Pancreas (tissue), 10 donors: ENCODE data around the gene SPARC. TPM values are rescaled to one million over a fixed set of nuclear protein-coding genes. Genes with fewer than 3 reads are reported as not detected.

Experiments
- ATAC-seq, 4 donors: fragments of 200-7000 bp; cut with Tn5 transposase; one replicate each; pipeline versions ENCODE4 v1.8.0 to v1.9.1; 2020; ENCODE audit warnings: mild to moderate bottlenecking in 4 of 4, moderate library complexity in 4 of 4
- DNase-seq, 6 donors: peaks; one replicate each; pipeline ENCODE4 v3.0.0-alpha.2; 2020
- FAIRE-seq: peaks from 2 replicates; lab custom pipeline; 2012; peaks lifted over from hg19 to GRCh38; lab: Jason Lieb, UNC
- H3K27ac ChIP-seq, 4 donors: fragments of 200-600 bp; sonication (generic); 1 replicate in 3 of 4; 2 replicates in 1 of 4; pipeline versions ENCODE4 v1.5.0 to v1.8.0; 2020
- H3K27me3 ChIP-seq, 4 donors: fragments of 200-600 bp; one replicate each; pipeline ENCODE4 v1.8.0; 2021
- H3K36me3 ChIP-seq, 3 donors: fragments of 200-600 bp; sonication (generic) in 1 of 3; one replicate each; pipeline versions ENCODE4 v1.5.0 to v1.8.0; 2020 to 2021
- H3K4me1 ChIP-seq, 3 donors: fragments of 200-600 bp; one replicate each; pipeline ENCODE4 v1.8.0; 2021
- H3K4me3 ChIP-seq, 4 donors: fragments of 200-600 bp; sonication (generic) in 2 of 4; one replicate each; pipeline versions ENCODE4 v1.5.0 to v1.8.0; 2020 to 2021
- H3K9me3 ChIP-seq, 4 donors: fragments of 200-600 bp; one replicate each; pipeline ENCODE4 v1.8.0; 2021
- WGBS, 2 donors: extraction: QIAGEN DNeasy Blood & Tissue Kit; methylation state at CpG; one replicate each; pipeline ENCODE4 v1.1.7; 2013; 5-methylcytosine and 5-hydroxymethylcytosine counted together
- intact Hi-C, 3 donors: fragments of 100-400 bp; cut with DNase I; formaldehyde crosslinking; loops; one replicate each; pipeline versions ENCODE4 v1.11.1 to v1.14.2; 2022
- polyA plus RNA-seq, 2 donors: library from polyadenylated mRNA; stranded (reverse); fragments of 200-250 nt; gene quantifications; one replicate each; pipeline ENCODE4 v1.2.3, GENCODE V29; 2013
- total RNA-seq, 6 donors: library from RNA; stranded (reverse); fragmentation: NEBNext Ultra II Directional in 4 of 6; extraction: Animal tissue kit (Norgen Biotek cat#: 25700) in 4 of 6; gene quantifications; one replicate each; pipeline versions ENCODE4 v1.2.1 to v1.2.4, GENCODE V29; 2021 to 2023
- TF ChIP-seq, protein P1 (sequence below), 4 donors: fragments of 200-600 bp; sonication (generic) in 3 of 4; IDR thresholded peaks; one replicate each; pipeline versions ENCODE4 v1.5.0 to v1.8.0; 2021; ENCODE audit warnings: antibody characterized with exemption in 4 of 4
- donor health status: healthy with polysubstance abuse.
- donor health status: DM: no; HTN: no; CAD: no; lungs with moderate emphysema.
- donor health status: DM: no; HTN: no; CAD: no.
- donor health status: control.
- donor health status: control.
- donor health status: Bipolar disorder and iron deficiency.
- donor health status: DM: yes; HTN: yes; CAD: no.
- donor health status: DM: no; HTN: no; CAD: no.
- donor health status: DM: no; HTN: no; CAD: no.
- donor health status: DM: yes; HTN: yes; CAD: no.

Gene SPARC
- total and polyA plus RNA-seq, 8 donors, result 27.2 to 608 (median 60.7) TPM

DNA sequence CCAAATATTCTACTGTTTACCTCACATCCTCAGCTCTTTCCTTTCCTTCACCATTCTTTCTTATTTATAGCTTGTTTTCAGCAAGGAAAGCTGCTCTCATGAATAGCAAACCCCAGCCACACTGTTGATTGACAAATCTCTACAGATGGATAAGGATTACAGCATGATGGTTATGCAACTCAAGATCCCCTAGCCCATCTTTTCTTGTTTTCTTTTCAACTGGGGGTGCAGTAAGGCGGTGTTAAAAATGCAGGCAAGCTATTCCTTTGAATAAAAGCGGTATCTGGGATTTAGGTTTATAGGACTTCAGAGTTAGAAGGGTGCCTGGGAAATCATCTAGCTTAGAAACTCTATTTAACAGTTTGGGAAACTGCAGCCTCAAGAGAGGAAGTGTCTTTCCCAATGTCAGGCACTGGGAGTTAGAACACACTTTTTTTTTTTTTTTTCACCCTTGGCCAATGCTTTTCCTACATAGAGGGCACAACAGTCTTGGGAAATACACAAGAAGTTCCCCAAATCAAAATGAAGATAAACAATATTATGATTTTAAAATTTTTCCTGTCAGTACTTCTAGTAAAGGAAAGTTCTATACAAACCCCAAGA is 2.6 kb downstream of the SPARC start:
- TF ChIP-seq, protein P1, sequence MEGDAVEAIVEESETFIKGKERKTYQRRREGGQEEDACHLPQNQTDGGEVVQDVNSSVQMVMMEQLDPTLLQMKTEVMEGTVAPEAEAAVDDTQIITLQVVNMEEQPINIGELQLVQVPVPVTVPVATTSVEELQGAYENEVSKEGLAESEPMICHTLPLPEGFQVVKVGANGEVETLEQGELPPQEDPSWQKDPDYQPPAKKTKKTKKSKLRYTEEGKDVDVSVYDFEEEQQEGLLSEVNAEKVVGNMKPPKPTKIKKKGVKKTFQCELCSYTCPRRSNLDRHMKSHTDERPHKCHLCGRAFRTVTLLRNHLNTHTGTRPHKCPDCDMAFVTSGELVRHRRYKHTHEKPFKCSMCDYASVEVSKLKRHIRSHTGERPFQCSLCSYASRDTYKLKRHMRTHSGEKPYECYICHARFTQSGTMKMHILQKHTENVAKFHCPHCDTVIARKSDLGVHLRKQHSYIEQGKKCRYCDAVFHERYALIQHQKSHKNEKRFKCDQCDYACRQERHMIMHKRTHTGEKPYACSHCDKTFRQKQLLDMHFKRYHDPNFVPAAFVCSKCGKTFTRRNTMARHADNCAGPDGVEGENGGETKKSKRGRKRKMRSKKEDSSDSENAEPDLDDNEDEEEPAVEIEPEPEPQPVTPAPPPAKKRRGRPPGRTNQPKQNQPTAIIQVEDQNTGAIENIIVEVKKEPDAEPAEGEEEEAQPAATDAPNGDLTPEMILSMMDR (IDR thresholded peaks at IDR 0.05), result no peak
- no peaks in the 10 kb centered on the region for H3K9me3 ChIP-seq
- H3K36me3 ChIP-seq, result no peaks in the 10 kb centered on the region
- H3K27me3 ChIP-seq, result peaks cover 0 to 4% (median 0%) of the 10 kb centered on the region in 4 donors
- H3K27ac ChIP-seq, result no peak overlapping the region
- WGBS, 2 donors, result 72 to 74% methylated on average over 2 of the region's 2 CpGs
- DNase-seq (no peak), ATAC-seq (no peak), FAIRE-seq (no peak)
- no peak overlapping the region for H3K4me3 ChIP-seq
- intact Hi-C loops, result no loop called here
- no peaks in the 10 kb centered on the region for H3K4me1 ChIP-seq

DNA sequence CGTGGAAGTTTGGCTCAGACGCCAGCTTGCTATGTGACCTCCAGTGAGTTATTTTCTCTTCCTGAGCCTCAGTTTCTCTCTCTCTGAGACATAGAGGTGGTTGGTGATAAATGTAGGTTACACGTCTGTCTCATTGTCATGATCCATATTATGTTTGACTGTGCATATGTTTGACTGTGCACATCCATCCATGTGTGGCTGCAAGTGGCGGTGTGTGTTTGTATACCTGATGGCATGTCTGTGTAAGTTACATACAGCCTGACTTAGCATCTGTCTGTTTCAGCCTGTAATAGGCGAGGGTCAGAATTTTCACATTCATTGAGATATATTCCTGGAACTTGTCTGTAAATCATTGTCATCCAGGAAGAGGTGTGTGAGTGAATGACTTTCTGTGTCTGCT is 3.3 kb downstream of the SPARC start:
- TF ChIP-seq, protein P1 (IDR thresholded peaks at IDR 0.05), result no peak
- Histone ChIP-seq H3K27ac (no peak overlapping the region), H3K27me3 (peaks cover 0 to 4% (median 0%) of the 10 kb centered on the region in 4 donors), H3K4me3 (no peak overlapping the region), H3K9me3 (no peaks in the 10 kb centered on the region), H3K4me1 (no peaks in the 10 kb centered on the region), H3K36me3 (no peaks in the 10 kb centered on the region)
- FAIRE-seq (no peak), DNase-seq (no peak), ATAC-seq (no peak)
- intact Hi-C loops, result no loop called here
- WGBS, 2 donors, result 72 to 78% methylated on average over 5 of the region's 5 CpGs

DNA sequence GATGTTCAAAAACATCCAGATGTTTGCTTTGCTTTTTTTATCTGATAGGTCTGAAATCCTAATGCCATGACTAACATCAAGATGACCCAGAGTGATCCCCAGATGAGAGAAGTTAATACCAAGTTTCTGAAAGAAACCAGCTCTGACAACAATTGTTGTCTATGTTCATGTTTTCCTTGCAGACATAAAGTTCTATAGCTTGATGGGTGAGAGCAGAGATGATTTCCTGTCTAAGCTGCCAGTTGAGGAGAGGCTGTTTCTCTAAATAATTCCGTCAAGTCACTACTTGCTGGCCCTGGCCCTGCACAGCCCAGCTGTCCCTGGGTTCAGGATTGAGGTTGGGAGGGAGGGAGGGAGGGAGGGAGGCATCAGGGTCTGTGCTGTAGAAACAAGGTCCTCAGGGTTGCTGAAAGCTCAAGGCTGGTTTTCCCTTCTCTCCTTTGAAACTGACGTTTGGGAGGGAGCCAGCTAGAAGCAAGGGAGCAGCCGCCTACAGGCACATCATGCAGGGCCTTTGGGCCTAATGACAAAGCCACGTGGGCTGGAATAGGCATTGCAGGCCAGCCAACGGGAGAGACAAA is 3.9 kb downstream of the SPARC start:
- TF ChIP-seq, protein P1 (IDR thresholded peaks at IDR 0.05), result no peak
- Histone ChIP-seq H3K36me3 (no peaks in the 10 kb centered on the region), H3K27me3 (peaks cover 0 to 3% (median 0%) of the 10 kb centered on the region in 4 donors), H3K9me3 (no peaks in the 10 kb centered on the region), H3K4me1 (no peaks in the 10 kb centered on the region), H3K27ac (no peak overlapping the region), H3K4me3 (no peak overlapping the region)
- ATAC-seq (no peak), DNase-seq (no peak), FAIRE-seq (no peak)
- WGBS, 2 donors, result 46 to 49% methylated on average over 5 of the region's 5 CpGs
- intact Hi-C loops, result no loop called here

DNA sequence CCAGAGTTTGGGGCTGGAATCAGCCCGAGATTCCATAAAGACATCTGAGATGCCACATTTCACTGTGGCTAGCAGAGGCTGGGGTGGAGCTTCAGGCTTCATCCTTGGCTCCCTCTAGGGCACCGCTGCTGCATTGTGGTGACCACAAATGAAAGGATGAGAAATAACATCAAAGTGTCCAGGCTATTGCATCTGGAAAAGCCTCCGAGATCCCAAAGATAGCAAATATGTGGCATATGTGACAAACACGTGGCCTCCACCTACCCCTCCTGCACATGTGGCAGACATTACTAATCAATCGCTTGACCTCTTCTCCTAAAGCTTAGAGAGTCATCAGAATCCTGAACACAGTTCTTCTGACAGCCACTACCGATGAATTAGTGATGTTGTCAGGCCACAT is 4.5 kb downstream of the SPARC start:
- H3K27ac ChIP-seq, result no peak overlapping the region
- 62 to 74% methylated on average over 6 of the region's 6 CpGs for WGBS, 2 donors

More for the DNA sequence above, 4.5 kb downstream of the SPARC start:
- Histone ChIP-seq H3K4me3 (no peak overlapping the region), H3K36me3 (no peaks in the 10 kb centered on the region), H3K4me1 (no peaks in the 10 kb centered on the region), H3K27me3 (no peaks in the 10 kb centered on the region), H3K9me3 (no peaks in the 10 kb centered on the region)
- FAIRE-seq, result no peak
- no peak for ATAC-seq
- intact Hi-C loops, result no loop called here
- TF ChIP-seq, protein P1 (IDR thresholded peaks at IDR 0.05), result no peak
- no peak for DNase-seq
